ENCODE results near the gene IRS1.

IRS1 gene

GRCh38 chr2:226758921-226759640 is 40.5 kb downstream of the IRS1 start:
- no peak for ATAC-seq (ENCODE audit: insufficient read depth, low read depth)
- no peaks in the 10 kb centered on the region for H3K4me1 ChIP-seq (ENCODE audit: insufficient read depth, low read length)
- no peak for DNase-seq

DNA sequence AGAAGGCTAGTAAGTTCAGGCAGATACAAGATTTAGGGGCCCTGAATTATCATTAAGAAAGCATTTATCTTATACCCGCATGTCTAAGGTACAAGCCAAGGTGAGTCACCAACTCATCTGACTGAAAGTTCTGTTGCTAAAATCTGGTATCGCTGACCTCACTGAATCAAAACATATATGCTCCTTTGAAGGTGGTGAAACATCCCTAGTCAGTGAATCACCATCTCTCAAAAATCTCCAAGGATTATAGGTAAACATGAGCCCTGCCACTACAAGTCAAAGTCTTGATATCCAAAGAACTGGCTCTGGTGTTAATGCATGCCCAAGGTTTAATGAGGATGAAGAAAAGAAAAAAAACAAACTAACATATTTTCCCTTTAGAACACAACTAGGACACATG is 43.5 kb downstream of the IRS1 start:
- H3K9ac ChIP-seq (ENCODE audit: low read depth, low read length): no peak overlapping the region
- no peak overlapping the region for H3K27ac ChIP-seq (ENCODE audit: low read length)
- ATAC-seq (ENCODE audit: insufficient read depth, low read depth) (no peak), DNase-seq (no peak)
- no peaks in the 10 kb centered on the region for H3K36me3 ChIP-seq (ENCODE audit: insufficient read depth, low read length)
- no peaks in the 10 kb centered on the region for H3K27me3 ChIP-seq (ENCODE audit: insufficient read depth, low read length, poor library complexity)
- no peaks in the 10 kb centered on the region for H4K20me1 ChIP-seq (ENCODE audit: insufficient read depth, low read length)
- no peaks in the 10 kb centered on the region for H3K4me1 ChIP-seq (ENCODE audit: insufficient read depth, low read length)
- H3K79me2 ChIP-seq (ENCODE audit: insufficient read depth, low read length): no peaks in the 10 kb centered on the region
- H2AFZ ChIP-seq (ENCODE audit: low read depth, low read length): no peak overlapping the region
- no peaks in the 10 kb centered on the region for H3K9me3 ChIP-seq (ENCODE audit: insufficient read depth, low read length, severe bottlenecking)
- no peak overlapping the region for H3K4me3 ChIP-seq (ENCODE audit: low read depth in 1 of 2, low read length in 2 of 2)
- TF ChIP-seq, protein P1, sequence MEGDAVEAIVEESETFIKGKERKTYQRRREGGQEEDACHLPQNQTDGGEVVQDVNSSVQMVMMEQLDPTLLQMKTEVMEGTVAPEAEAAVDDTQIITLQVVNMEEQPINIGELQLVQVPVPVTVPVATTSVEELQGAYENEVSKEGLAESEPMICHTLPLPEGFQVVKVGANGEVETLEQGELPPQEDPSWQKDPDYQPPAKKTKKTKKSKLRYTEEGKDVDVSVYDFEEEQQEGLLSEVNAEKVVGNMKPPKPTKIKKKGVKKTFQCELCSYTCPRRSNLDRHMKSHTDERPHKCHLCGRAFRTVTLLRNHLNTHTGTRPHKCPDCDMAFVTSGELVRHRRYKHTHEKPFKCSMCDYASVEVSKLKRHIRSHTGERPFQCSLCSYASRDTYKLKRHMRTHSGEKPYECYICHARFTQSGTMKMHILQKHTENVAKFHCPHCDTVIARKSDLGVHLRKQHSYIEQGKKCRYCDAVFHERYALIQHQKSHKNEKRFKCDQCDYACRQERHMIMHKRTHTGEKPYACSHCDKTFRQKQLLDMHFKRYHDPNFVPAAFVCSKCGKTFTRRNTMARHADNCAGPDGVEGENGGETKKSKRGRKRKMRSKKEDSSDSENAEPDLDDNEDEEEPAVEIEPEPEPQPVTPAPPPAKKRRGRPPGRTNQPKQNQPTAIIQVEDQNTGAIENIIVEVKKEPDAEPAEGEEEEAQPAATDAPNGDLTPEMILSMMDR (IDR thresholded peaks at IDR 0.05; ENCODE audit: borderline replicate concordance, extremely low read depth, low read length, poor library complexity, severe bottlenecking): no peak
- no peak for TF ChIP-seq EZH2 (IDR thresholded peaks at IDR 0.05; ENCODE audit: borderline replicate concordance, low read depth, low read length, severe bottlenecking)
- H3K4me2 ChIP-seq (ENCODE audit: insufficient read depth, low read length): no peak overlapping the region

More at GRCh38 chr2:226758921-226759640, 40.5 kb downstream of the IRS1 start:
- Histone ChIP-seq H3K27me3 (ENCODE audit: insufficient read depth, low read length, poor library complexity) (no peaks in the 10 kb centered on the region), H4K20me1 (ENCODE audit: insufficient read depth, low read length) (no peaks in the 10 kb centered on the region), H2AFZ (ENCODE audit: low read depth, low read length) (no peak overlapping the region), H3K4me2 (ENCODE audit: insufficient read depth, low read length) (no peak overlapping the region), H3K9me3 (ENCODE audit: insufficient read depth, low read length, severe bottlenecking) (no peaks in the 10 kb centered on the region), H3K36me3 (ENCODE audit: insufficient read depth, low read length) (no peaks in the 10 kb centered on the region), H3K4me3 (ENCODE audit: low read depth in 1 of 2, low read length in 2 of 2) (no peak overlapping the region), H3K27ac (ENCODE audit: low read length) (no peak overlapping the region), H3K79me2 (ENCODE audit: insufficient read depth, low read length) (no peaks in the 10 kb centered on the region), H3K9ac (ENCODE audit: low read depth, low read length) (no peak overlapping the region)
- TF ChIP-seq EZH2 (IDR thresholded peaks at IDR 0.05; ENCODE audit: borderline replicate concordance, low read depth, low read length, severe bottlenecking): no peak
- TF ChIP-seq, protein P1 (IDR thresholded peaks at IDR 0.05; ENCODE audit: borderline replicate concordance, extremely low read depth, low read length, poor library complexity, severe bottlenecking): no peak

GRCh38 chr2:226755631-226756030 is 44.0 kb downstream of the IRS1 start:
- no peaks in the 10 kb centered on the region for H3K4me1 ChIP-seq (ENCODE audit: insufficient read depth, low read length)
- no peak for DNase-seq
- no peaks in the 10 kb centered on the region for H3K36me3 ChIP-seq (ENCODE audit: insufficient read depth, low read length)
- H3K27me3 ChIP-seq (ENCODE audit: insufficient read depth, low read length, poor library complexity): no peaks in the 10 kb centered on the region
- no peaks in the 10 kb centered on the region for H4K20me1 ChIP-seq (ENCODE audit: insufficient read depth, low read length)
- no peaks in the 10 kb centered on the region for H3K79me2 ChIP-seq (ENCODE audit: insufficient read depth, low read length)
- H3K4me3 ChIP-seq (ENCODE audit: low read depth in 1 of 2, low read length in 2 of 2): no peak overlapping the region
- no peak overlapping the region for H2AFZ ChIP-seq (ENCODE audit: low read depth, low read length)
- no peaks in the 10 kb centered on the region for H3K9me3 ChIP-seq (ENCODE audit: insufficient read depth, low read length, severe bottlenecking)
- H3K4me2 ChIP-seq (ENCODE audit: insufficient read depth, low read length): no peak overlapping the region
- TF ChIP-seq EZH2 (IDR thresholded peaks at IDR 0.05; ENCODE audit: borderline replicate concordance, low read depth, low read length, severe bottlenecking): no peak
- TF ChIP-seq, protein P1 (IDR thresholded peaks at IDR 0.05; ENCODE audit: borderline replicate concordance, extremely low read depth, low read length, poor library complexity, severe bottlenecking): no peak
- ATAC-seq (ENCODE audit: insufficient read depth, low read depth): no peak
- no peak overlapping the region for H3K9ac ChIP-seq (ENCODE audit: low read depth, low read length)
- H3K27ac ChIP-seq (ENCODE audit: low read length): no peak overlapping the region
